ENCODE measurements around the gene GABBR2.

Gene GABBR2

DNA sequence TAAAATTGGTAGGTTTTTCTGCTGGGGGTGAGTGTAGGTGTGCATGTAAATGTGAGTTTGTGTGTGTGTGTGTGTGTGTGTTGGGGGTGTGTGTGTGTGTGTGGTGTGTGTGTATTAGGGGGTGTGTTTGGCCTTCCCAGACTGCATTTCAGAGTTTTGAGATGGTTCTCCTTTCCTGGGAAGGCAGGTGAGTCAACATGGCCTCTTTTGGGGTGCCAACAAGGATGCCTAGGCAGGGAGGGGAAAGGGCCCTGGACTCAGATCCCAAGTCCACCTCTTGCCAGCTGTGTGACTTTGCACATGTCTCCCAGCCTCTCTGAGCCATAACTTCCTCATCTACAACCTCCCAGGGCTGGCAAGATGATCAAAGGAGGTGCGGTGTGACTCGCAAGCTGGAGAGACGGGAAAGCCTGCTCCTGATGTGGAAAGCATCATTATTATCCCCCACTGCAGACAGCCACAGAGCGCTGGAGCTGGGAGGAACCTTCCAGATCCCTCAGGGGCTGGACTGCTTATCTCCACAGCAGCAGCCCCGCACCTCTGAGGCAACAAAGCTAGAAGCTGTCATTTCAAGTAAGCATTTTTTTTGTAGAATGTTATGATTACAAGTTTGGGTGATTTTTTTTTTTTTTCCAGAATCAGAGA, 389.8 kb downstream of the GABBR2 start:
- no peak for DNase-seq (ENCODE audit: low spot score)

DNA sequence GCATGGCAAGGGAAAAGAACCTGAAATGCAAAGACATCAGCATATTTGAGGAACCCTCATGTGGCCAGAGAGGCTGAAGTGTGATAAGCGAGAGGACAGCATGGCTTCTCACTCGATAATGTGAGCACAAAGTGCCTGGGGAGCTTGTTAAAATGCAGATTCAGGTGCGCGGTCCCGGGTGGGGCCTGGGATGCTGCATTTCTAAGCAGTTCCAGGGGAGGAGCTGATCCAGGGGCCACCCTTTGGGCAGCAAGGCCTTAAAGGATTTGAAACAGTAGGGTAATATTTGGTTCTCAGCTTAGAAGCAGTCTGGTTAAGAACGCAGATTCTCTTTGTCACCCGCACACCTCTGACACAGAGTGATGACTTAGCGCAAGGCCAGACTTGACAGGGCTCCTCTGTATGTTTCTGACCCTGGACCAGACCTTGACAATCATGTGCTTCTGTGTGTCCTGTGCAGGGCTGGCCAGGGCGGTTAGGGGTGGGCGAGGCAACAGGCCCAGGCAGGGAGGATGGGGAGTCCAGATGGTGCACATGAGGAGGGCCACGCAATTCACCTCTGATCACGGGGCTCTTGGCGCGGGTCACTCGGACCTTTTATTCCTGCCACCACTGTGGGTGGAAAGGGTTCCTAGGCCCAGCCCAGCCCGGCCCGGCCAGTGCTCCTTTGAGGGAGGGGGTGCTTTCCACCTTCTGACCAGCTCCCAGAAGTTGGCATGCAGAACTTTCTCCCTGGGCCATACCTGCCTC, 390.5 kb downstream of the GABBR2 start:
- DNase-seq (ENCODE audit: low spot score) = no peak

DNA sequence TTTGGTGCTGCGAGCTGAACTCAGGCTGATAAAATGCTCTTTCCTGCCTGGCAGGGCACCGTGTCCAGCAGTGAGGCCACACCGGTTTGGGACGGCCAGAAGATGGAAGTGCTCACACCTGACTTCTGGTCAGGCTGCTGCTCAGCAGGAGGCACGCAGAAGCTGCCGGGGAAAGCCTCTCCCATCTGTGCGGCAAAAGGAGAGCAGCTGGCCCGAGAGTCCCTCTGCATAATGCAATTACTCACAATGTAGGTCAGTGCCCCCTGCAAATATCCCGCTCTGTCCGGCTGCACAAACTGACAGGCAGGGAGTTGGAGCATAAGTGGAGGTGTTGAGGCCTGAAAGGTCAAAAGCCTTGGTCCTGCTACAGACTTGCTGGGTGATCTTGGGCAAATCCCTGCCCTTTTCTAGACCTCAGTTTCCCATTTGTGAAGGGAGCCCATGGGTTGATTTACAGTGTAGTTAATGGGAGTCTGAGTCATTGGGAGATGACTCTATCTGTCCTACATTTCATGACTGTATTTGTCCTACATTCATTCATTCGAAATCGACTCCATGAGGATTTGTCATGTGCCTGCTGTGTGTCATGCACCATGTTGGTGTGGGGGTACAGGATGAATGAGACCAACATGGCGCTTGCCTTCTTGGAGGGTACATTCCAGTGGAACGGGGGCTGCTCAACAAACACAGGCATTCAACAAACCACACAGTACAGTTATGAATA, 391.4 kb downstream of the GABBR2 start:
- no peak for DNase-seq (ENCODE audit: low spot score)

DNA sequence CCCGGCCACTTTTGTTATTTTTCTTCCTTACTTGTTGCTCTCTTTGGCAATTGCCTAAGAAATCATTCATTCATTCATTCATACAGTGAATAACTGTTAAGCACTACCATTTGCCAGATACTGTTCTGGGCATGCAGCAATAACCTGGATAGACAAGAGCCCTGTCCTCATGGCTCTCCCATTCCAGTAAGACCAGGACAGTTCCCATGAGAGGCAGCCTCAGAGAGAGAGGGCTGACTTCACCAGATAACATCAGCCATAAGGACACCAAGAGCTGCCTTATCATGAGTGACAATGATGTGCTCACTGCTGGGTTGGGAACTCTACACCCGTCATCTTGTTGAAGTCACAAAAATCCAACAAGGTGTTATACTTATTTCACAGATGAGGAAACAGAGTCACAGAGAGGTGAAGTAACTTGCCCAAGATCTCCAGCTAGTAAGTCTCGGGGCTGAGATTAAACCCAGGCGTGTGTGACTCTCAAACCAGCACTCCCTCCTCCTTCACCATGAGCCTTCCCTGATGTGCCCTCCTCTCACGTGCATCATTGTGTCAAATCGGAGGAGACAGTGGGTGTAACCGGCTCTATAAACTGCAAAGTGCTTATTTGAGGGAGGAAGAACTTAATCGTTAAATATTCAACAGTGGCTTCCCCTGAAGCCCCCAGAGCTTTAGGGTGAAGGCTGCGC, 392.1 kb downstream of the GABBR2 start:
- no peak for DNase-seq (ENCODE audit: low spot score)

DNA sequence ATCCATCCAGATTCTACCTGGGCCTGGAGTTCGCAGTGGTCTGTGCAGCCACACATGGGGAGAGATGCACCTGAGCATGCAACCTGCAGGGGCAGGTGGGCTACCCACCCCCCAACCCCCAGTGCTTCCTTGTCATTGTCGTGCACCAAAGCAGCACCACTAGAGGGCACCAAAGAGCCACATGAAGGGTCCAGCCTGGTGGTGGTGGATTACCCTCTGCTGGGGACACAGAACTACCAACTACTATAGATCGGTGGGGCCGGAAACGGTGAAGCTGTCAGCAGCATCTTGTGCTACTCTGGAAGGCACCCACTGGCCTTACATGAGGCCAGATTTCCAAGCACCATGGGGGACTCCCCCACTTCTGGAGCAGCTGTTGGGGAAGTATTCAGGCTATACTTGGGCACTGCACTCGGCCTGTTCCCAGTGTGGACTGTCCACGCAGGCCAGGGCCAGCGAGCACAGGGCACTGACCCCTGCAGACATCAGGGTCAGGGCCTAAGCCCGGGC, 393.1 kb downstream of the GABBR2 start:
- DNase-seq (ENCODE audit: low spot score) = peak; percentile 65

DNA sequence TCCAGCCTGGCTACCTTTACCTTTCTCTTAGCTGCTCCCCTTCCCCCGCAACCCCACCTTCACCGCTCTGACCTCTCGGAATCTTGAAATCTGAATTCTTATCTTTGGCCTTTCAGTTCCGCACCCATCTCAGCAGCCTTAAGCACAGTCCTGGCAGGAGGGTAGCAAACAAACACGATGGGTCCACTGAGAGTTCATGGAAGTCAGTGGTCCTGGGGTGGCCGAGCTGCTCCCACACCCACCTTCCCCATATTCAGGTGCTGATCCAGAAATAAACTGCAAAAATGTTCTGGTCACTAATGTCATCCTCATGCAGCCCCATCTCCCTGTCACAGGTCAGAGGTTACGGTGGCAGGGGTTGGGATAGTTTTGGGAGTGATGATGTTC, 393.7 kb downstream of the GABBR2 start:
- no peak for DNase-seq (ENCODE audit: low spot score)

DNA sequence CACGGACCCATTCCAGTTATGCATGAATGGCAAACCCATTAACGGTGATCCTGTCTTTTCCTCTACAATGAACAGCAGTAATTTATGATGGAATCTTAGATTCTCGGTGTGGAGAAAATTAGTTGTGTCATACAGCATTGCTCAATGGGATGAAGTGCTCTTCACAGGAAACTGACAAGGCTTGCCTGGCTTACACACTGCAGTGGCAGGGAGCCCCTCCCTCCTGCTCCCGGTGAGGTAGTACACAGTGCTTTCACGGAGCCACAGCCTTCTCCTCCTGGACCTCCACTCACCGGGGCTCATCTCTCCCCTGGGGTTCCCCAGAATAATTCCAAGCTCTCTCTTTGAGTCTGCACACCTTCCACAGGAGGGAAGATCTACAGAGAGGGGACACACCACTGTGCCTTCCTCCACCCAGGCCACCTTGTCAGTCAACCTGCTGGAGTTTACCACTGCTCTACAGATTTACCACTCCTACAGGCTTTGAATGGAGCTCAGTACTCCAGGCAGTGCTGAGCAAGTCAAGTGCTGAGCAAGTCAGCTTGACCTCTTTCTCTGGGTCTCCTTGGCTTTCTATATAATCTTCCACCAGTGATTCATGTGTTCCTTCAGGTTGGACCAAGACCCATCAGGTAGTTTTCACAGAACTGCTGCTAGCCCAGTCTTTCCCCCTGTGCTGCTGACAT, 394.2 kb downstream of the GABBR2 start:
- no peak for DNase-seq (ENCODE audit: low spot score)

DNA sequence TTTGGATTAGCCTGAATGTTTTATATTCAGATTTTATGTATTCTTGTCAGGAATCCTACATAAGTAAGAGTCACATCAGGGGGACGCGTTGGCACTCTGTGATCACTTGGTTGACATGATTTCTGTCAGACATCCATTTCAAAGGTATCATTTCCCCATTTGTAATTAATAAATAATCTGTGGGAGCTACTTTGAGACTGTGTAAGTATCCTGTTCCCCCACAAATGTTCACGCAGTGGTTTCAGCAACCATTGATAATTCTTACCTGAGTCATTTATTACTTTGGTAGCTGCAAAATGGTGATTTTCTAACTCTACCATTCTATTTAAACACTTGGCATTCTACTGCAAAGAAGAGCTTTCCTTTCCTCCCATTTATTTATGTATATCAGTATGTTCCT, 396.4 kb downstream of the GABBR2 start:
- DNase-seq (ENCODE audit: low spot score) = no peak

DNA sequence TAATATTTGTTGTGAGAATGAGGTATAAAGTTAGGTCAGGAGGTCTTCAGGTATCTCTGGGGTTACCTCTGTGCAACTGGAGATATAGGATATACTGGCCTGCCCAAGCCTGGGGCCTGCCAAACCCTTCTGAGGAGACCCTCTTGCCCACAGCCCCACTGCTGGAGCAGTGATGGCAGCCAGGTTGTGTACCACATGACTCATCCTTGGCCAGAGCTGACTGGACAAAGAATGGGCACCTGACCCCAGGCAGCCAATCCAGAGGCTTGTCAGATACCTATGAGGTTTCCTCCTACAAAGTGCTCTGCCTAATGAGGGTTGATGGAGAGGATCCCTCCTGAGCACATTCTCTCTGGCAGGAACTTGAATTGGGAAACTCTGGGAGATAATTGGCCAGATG, 397.2 kb downstream of the GABBR2 start:
- no peak for DNase-seq (ENCODE audit: low spot score)

DNA sequence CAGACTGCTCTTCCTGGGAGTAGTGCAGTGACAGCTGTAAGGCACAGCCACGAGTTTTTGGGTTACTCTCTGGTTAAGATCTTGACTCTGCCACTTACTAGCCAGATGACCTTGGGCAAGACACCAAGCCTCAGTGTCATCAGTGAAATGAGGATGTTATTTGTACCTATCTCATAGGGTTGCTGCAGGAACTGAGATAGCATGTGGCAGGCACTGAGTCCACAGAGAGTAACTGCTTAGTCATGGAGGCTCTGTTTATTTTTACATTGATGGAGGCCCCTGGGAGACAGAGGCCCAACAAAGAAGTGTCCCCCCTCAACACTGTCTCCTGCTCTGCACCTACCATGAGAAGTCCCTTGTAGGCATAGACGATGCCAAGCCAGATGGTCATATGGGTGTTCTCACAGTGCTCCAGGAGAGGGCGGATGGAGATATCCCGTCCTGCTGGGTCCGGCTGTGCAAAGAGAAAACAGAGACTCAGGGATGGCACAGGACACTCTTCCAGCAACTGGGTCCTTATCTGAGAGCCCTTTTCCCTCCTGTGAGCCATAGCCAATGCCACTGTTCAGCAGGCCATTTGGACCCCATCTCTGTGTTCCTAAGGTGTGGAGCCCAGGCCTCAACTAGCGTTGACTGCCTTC, 397.9 kb downstream of the GABBR2 start:
- no peak for DNase-seq (ENCODE audit: low spot score)

DNA sequence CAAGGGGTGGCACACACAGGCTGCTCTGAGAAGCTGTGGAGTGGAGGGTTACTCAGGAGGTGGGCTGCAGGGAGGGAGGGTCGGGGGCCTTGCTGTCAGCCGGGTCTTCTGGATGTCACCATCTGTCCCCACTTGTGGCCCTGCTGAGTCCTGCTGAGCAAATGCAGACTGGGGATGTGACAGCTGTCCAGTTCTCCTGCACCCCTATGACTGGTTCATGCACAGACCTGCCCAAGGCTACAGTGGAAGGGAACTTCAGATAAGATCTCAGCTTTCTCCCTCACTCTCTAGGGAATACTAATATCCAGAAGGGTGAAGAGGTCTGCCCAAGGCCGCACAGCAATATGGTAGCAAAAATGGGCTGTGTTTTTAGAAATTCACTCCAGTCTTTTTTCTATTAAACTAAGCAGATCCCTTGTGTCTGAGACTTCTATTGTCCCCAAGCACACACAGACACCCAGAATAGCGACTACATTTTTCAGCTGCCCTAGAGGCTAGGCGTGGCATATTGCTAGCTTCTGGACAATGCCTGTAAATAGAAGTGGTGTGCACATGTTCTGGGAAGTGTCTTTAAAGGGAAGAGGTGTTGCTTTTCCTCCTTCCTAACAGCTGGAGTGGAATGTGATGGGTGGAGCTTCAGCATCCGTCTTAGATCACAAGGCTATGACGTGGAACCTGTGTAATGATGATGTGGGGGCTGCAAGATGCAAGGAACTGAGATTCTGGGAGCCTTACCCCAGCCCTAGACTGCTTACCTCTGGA, 402.2 kb downstream of the GABBR2 start:
- no peak for DNase-seq (ENCODE audit: low spot score)

DNA sequence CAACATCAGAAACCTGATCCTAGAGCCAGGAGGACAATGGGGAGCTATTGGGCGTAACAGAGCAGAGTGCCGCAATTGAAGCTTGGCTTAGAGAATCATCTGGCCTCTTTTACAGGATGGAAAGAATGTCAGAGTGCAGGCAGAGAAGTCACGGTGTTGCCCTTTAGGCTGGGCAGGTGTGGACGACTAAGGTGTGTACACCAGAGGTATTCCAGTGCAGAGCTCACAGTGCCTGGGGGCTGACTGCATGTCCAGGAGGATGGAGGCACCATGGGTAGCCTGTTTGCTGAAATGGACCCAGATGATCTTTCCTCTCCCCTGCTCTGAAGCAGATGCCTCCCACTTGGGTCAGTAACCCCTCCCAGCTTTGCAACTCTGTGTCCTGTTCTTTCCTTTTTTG, 404.4 kb downstream of the GABBR2 start:
- DNase-seq (ENCODE audit: low spot score) = no peak

DNA sequence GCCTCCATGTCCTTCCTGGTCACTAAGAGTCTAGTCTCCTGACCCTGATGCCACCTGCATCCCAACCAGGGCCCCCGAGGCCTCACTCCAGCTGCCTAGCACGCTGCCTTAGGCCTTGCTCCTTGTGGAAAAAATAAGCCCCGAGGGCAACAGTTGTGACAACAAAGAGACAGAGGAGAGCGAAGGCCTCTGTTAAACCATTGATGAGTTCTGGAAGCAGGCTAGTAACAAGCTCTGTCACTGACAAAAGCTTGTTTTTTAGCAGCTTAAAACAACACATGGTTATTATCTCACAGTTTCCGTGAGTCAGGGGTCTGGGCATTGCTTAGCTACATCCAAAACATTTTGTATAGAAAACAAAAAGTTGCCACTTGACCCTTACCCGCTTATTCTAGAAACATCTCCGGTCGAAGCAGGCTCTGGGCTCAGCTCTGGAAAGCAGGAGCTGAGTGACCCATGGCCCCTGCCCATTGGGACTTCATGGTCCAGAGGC, 405.1 kb downstream of the GABBR2 start:
- DNase-seq (ENCODE audit: low spot score) = no peak

DNA sequence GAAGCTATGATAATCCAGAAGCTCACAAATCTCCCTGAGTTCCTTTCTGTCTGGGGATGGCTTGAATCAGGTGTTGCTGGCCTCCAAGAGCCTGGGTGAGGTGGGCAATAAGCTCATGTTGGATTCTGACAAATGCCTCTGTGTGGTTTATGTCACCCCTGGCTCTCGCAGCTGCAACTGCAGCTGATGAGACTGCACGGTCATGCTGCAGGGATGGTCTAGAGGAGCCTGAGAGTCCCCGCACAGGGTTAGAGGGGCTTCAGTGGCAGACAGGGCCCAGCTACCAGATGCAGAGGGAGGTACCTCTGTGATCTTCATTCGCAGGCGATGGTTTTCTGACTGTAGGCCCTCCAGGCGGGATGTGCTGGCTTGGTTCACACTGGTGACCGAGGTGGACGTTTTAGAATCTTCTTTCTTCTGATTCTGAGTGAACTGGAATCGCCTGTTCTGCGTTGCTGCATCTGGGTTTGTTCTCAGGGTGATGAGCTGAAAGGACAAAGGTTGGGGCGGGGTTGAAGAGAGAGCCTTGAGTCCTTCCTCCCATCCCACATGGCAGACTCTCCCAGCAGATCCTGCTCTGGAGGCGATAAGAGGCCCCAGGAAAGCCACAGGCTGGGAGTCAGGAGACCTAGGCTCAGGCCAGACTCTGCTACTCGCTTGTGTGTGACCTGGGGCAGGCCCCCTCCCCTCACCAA, 405.6 kb downstream of the GABBR2 start:
- no peak for DNase-seq (ENCODE audit: low spot score)

DNA sequence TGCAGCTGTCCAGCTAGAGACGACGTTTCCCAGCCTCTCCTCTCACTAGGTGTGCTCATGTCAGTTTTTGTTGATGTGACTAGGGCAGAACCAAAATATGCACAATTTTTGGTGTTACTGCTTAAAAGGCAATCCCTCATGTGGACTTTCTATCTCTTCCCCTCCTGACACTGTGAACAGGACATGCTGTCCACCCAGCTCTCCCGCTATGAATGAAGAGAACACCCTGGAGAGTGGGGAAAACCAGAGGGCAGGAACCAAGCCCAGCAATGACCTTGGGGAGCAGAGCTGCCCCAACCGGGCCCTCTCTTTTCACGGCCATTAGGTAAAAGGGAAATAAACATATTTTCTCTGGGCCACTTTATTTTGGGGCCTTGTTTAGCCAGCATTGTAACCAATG, 406.6 kb downstream of the GABBR2 start:
- DNase-seq (ENCODE audit: low spot score) = no peak

DNA sequence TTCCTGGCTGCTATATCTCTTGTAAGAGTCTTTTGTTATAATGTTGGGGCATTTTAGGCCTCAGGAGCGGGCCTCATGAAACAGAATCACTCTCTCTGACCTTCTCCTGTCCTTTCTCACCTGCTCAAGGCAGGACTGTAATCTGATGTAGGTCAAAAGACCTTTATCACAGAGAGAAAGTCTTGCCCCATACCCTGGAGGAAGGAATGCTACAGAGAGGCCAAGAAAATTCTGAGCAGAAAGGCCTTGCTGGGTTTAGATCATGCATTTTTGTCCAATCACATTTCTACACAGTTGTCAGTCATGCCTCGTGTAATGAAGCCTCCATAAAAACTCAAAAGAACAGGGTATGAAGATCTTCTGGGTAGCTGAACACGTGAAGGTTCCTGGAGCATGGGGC, 408.1 kb downstream of the GABBR2 start:
- no peak for DNase-seq (ENCODE audit: low spot score)

DNA sequence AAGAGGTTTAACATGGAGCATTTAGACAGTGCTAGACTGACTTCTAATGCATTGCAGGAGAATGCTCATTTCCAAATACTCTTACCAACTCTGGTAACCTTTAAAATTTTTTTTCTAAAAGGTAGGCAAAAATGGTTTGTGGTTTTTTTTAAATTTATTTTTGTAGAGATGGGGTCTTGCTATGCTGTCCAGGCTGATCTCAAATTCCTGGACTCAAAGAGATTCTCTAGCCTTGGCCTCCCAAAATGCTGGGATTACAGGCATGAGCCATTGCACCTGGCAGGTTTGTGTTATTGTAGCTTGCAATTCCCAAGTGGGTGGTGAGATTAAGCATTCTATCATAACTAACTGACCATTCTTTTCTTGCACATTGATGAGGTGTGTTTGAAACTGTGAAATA, 410.3 kb downstream of the GABBR2 start:
- no peak for DNase-seq (ENCODE audit: low spot score)

DNA sequence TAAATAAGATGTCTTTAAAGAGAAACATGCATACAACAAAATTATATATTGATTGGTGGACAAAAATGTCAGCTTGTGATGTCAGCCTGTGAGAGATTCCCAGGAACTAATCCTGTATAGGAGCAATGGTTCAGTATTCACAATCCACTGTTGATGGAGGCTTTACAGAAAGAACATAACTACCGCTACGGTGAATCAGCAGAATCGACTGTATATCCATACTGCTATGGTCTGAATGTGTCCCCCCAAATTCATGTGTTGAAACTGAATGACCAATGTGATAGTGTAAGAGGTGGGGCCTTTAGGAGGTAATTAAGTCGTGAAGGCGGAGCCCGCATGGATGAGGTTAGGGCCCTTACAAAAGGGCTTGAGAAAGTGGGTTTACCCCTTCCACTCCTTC, 412.9 kb downstream of the GABBR2 start:
- no peak for DNase-seq (ENCODE audit: low spot score)

DNA sequence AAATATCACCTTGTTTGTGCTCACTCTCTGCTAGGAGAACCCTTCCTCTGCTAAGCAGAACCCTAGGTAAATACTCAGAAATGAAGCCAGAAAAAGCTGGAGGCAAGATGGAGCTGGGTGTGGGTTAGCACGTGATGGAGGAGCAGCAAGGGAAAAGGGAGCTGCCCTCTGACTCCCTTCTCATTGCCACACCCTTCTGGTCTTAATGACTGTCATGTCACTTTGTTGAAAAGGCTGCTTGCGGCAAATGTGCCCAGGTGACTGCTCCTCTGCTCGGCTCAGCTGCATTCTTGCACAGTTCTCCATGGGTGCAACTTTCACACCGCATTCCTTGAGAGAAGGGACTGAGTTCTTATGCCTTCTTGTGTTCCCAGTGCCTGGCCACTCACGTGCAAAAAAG, 416.9 kb downstream of the GABBR2 start:
- DNase-seq (ENCODE audit: low spot score) = no peak

DNA sequence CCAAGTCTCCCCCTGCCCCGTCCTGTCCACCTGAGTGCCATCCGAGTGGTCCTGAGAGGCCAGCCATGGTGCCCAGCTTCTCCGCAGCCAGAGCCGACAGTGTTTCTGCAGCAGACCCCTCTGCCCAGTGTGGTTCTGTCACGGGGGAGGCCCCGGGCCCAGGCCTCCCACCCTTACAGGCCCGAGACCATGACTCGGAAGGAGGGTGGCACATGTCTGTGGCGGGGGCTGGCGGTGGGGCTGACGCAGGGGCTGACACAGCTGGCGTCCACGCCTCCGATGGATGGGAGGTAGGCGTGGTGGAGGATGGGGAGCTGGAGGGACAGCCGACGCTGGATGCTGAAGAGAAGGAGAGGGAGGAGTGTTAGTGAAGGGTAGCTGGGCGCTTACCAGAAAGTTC, 418.3 kb downstream of the GABBR2 start:
- no peak for DNase-seq (ENCODE audit: low spot score)

All from hematopoietic multipotent progenitor cell treated with erythropoietin and hydrocortisone succinate and interleukin-3 and kit ligand, for 15 days (in vitro differentiated cells).